HG03378 (cell line): ENCODE measurements around the gene DNAAF6.

ENCODE experiments used
- ATAC-seq: cut with Tn5 transposase; IDR thresholded peaks from one replicate; pipeline ENCODE4 v1.9.1; 2021; ENCODE audit warnings: mild to moderate bottlenecking, moderate library complexity; ENCODE audit not compliant: unreplicated experiment

The DNAAF6 gene

DNA sequence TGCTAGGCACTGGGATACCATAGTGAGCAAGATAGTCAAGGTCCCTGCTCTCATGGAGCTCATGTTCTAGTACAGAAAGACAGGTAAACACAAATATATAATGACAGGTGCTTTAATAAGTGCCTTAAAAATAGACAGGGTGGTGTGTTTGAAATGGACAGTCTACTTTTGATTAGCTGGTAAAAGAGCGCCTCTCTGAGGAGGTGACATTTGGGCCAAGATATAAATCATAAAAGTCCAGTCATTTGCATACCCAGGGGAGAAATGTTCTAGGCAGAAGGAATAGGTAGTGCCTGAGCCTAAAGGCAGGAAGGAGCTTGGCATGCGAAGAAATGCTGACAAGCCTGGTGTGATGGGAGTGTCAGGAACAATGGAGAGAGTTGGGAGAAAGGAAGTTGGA lies 83.6 kb downstream of the DNAAF6 start:
- no peak for ATAC-seq

DNA sequence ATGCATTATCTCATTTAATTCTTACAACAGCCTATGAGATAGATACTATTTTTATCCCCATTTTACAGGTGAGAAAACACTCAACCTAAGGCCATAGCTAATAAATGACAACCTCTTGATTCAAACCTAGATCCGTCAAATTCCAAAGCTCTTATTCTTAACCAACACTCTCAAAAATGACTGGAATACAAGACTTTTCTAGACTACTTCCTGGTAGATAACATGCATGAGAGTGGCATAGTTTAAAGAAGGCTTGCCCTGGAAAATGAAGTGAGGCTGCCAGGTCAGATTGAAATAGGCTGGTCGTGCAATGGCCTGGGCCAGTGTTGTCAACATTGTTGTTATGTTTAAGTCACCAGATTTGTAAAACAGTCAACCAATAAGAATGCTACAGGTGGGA lies 86.6 kb downstream of the DNAAF6 start:
- no peak for ATAC-seq
